ENCODE data around the gene LMNA. TPM values are rescaled to one million over a fixed set of nuclear protein-coding genes. Genes with fewer than 3 reads are reported as not detected.
"Not testable (repeated sequence)": the region's sequence is repeated elsewhere in the genome, so short reads cannot be mapped to it uniquely, and the experiment has no call there.

LMNA gene
- total RNA-seq, 1 donor from 2014 or later = 120 TPM

- DNase-seq (ENCODE audit: low spot score) = no peak
- ATAC-seq = no peak
Measured at GRCh38 chr1:156104065-156104810, 10.3 kb upstream of the LMNA start.

DNA sequence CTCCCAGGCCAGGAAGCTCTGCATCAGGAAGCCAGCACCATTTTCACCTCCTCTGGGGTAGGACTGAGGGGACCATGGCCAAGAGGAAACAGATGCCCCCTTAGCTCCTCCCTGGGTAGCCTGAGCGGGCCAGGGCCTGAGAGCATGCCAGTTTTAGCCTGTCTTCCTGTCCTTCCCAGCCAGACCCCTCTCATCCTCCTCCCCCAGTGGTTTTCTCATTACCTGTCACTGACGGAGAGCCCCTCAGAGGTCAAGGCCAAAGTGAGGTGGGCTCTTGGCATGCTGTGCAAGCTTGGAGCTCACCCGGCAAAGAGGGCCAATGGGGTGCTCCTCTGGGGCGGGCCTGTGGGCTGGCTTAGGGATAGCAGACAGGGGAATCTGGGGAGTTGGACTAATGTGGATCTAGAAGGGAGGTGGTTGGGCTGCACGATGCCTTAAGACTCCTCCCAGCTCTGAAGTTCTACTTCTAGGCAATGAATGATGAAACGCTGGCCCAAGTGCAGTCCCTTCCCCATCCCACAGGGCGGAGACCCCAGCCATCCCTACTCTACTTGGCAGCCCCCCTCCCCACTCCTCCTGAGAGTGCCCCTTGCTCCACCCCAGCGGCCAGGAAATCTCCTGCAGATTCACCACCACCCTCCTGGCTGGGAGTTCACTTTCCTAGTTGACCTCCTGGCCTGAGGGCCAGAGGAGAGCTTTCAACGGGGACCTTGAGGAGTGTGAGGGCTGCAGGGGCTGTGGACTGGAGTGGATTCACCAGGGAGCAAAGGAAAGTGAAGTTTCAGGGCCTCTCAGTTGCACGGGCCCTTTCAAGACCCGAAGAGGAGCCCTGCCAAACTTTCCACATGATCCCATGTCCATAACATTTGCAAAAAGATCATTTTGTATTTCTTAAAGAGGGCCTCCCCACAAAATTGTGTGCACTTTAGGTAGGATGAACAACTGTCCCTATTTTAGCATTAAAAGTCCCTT is 9.4 kb upstream of the LMNA start:
- DNase-seq (ENCODE audit: low spot score) (no peak), ATAC-seq (no peak)

DNA sequence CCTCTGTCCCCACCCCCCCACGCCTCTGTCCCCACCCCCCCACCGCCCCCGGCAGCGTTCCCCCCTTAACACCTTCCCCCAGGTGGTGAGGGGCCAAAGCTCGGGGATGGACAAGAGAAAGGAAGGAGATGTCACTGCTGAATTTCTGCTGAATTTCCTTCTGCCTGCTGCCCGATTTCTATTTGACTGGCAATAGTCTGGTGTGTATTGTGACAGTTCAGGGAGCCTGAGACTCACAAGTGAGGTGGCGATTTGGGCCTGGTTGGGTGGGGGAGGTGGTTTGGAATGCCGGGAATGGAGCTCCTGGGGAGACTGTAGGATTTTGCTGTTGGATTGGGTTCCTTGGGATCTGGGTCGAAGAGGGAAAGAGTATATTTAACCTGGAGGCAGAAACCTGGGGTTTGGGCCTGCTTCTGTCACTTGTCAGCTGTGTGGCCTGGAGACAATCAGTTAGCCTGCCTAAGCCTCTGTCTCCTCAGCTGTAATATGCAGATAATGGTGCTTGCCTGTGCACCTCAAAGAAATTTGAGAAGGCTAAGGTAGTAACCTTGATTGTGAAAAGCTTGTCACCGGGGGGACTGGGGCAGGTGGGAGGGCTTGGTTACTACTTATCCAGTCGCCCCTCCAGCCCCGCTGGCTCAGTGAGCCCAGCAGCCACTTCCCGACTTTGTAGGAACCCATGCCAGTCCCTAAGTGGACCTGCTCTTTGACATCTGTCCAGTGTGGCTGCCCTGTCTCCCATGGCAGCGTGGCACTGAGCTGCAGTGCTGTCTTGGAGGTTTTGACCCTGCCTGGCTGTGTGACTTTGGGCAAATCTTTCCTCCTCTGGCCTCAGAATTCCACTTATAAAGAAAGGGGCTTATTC is 7.7 kb upstream of the LMNA start:
- no peak for DNase-seq (ENCODE audit: low spot score)
- peak; percentile 54 for ATAC-seq

- ATAC-seq (no peak), DNase-seq (ENCODE audit: low spot score) (no peak)
Measured at GRCh38 chr1:156108057-156108456, 6.5 kb upstream of the LMNA start.

GRCh38 chr1:156108664-156109241 is 5.8 kb upstream of the LMNA start:
- DNase-seq (ENCODE audit: low spot score) (no peak), ATAC-seq (no peak)

- no peak for DNase-seq (ENCODE audit: low spot score)
- ATAC-seq = no peak
Measured at GRCh38 chr1:156110252-156110651, 4.3 kb upstream of the LMNA start.

GRCh38 chr1:156111355-156111962 is 3.1 kb upstream of the LMNA start:
- DNase-seq (ENCODE audit: low spot score) (no peak), ATAC-seq (no peak)

DNA sequence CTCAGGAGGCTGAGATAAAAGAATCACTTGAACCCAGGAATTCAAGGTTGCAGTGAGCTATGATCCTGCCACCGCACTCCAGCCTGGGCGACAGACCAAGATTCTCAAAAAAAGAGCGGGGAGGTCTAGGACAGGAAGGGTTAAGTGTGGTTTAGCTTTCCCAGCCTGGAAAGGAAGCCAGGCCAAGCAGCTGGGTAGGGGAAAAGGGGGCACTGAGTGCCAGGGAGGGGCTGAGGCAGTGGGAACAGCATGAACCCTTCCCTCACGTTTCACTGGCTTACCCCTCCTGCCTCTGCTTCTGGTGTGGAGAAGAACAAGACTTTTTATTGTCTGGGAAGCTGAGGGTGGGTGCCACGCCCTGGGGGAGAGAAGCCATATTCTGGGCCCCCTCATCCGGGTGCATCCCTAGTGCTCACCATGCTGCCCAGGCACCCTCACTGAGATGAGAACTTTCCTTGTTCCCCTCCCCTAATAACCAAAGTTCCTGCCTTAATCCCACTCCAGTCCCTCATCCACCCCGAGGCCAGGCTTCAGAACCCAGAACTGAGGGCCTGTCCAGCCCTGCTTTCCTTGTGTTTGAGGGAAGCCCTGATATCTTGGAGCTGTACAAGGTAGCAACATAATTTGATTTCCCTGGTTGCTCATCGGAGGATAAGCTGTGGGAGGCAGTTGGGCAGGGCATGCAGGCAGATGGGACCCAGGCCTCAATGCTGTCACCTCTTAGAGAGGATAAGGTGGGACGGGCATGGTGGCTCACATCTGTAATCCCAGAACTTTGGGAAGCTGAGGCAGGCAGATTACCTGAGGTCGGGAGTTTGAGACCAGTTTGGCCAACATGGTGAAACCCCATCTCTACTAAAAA is 2.0 kb upstream of the LMNA start:
- DNase-seq (ENCODE audit: low spot score) (no peak), ATAC-seq (no peak)

- ATAC-seq (no peak), DNase-seq (ENCODE audit: low spot score) (no peak)
Measured at GRCh38 chr1:156113282-156113950, 1.1 kb upstream of the LMNA start.

- DNase-seq (ENCODE audit: low spot score) (no peak), ATAC-seq (peak; percentile 63)
Measured at GRCh38 chr1:156114919-156115513, 505 bp downstream of the LMNA start.

GRCh38 chr1:156115514-156116374 is 1.2 kb downstream of the LMNA start:
- peak; percentile 54 for ATAC-seq

GRCh38 chr1:156116731-156117130 is 2.2 kb downstream of the LMNA start:
- not testable (repeated sequence) for DNase-seq (ENCODE audit: low spot score); ATAC-seq

More at GRCh38 chr1:156115514-156116374, 1.2 kb downstream of the LMNA start:
- DNase-seq (ENCODE audit: low spot score) = peak; percentile 80

- DNase-seq (ENCODE audit: low spot score) (no peak), ATAC-seq (no peak)
Measured at GRCh38 chr1:156117414-156118176, 3.1 kb downstream of the LMNA start.

GRCh38 chr1:156118177-156118868 is 3.8 kb downstream of the LMNA start:
- peak; percentile 88 for DNase-seq (ENCODE audit: low spot score)

GRCh38 chr1:156119503-156120209 is 5.1 kb downstream of the LMNA start:
- no peak for DNase-seq (ENCODE audit: low spot score)
- no peak for ATAC-seq

More at GRCh38 chr1:156118177-156118868, 3.8 kb downstream of the LMNA start:
- ATAC-seq = peak; percentile 59

Data from left lobe of liver (tissue), 2 donors.